ENCODE results near the gene PCDHGC3.
A peak's percentile ranks its signal among the peaks of the same experiment; 100 is the strongest.

Gene PCDHGC3

DNA sequence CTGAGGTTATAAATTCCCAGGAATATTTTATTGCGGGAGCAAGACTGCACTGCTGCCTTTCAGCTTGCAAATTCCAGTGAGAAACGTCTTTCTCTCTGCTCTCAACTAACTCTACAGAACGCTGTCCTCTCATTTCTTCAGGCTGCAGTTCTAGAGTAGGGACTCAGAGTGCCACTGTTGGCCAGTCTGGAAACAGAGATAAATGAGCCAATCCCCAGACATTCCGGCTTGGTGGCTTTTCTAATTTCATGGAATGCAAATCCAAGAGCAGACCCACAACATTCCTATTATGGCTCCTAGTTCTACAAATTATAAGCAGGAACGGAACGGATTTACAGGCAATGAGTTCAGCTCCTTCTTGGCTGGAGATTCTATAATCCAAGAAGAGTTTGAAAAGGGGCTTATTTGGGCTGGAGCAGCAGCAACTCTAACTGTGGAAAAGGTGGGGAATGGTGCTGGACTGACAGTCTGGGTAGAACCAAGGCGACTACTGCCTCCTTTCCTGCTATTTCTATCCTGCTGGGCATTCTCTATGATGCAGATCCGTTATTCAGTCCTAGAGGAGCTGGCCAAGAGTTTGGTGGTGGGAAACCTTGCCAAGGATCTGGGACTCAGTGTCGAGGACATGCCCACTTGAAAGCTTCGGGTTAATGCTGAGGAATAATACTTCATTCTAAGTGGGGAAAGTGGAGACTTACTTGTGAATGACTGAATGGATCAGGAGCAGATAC, 36.2 kb upstream of the PCDHGC3 start:
- TF ChIP-seq CTCF (conservative IDR thresholded peaks at IDR 0.05; ENCODE audit: low read depth, low read length), result no peak
- DNase-seq (ENCODE audit: low read depth), result no peak
- H3K4me3 ChIP-seq (ENCODE audit: low read length), result no peak overlapping the region

DNA sequence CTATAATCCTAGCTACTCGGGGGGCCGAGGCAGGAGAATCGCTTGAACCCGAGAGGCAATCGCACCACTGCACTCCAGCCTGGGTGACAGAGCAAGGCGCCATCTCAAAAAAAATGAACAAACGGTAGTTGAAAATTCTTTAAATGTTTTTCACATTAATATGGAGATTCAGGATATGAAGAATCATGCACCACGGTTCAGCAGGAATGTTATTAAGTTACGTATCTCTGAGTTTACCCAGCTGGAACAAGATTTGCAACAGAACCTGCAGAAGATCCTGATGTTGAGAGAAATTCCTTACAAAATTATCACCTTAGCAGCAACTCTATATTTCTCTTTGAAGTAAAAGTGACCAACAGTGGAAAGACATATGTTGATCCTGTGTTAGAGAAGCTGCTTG, 35.4 kb upstream of the PCDHGC3 start:
- H3K4me3 ChIP-seq (ENCODE audit: low read length), result no peak overlapping the region
- no peak for DNase-seq (ENCODE audit: low read depth)
- no peak for TF ChIP-seq CTCF (conservative IDR thresholded peaks at IDR 0.05; ENCODE audit: low read depth, low read length)

DNA sequence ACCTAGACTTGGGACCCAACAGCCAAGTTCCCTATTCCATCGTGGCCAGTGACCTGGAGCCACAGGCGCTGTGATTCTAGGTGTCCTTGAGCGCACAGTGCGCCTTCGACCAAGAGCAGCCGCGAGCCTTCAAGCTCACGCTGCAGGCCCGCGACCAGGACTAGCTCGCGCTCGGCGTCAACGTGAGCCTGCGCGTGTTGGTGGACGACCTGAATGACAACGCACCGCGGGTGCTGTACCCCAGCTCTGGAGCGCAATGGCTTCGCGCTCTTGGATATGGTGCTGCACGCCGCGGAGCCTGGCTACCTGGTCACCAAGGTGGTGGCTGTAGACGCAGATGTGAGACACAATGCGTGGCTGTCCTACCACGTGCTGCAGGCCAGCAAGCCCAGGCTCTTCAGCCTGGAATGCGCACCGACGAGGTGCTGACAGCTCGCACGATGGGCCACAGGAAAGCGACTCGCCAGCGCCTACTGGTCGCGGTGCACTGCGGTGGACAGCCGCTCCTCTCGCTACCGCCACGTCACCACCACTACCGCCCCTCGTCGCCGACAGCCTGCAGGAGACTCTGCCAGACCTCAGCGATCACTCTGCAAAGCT, 34.1 kb upstream of the PCDHGC3 start:
- H3K4me3 ChIP-seq (ENCODE audit: low read length), result no peak overlapping the region
- no peak for TF ChIP-seq CTCF (conservative IDR thresholded peaks at IDR 0.05; ENCODE audit: low read depth, low read length)
- no peak for DNase-seq (ENCODE audit: low read depth)

- no peak for DNase-seq (ENCODE audit: low read depth)
- TF ChIP-seq CTCF (conservative IDR thresholded peaks at IDR 0.05; ENCODE audit: low read depth, low read length), result no peak
- H3K4me3 ChIP-seq (ENCODE audit: low read length), result no peak overlapping the region
These were observed 10.4 kb upstream of the PCDHGC3 start for GRCh38 chr5:141465351-141465750.

DNA sequence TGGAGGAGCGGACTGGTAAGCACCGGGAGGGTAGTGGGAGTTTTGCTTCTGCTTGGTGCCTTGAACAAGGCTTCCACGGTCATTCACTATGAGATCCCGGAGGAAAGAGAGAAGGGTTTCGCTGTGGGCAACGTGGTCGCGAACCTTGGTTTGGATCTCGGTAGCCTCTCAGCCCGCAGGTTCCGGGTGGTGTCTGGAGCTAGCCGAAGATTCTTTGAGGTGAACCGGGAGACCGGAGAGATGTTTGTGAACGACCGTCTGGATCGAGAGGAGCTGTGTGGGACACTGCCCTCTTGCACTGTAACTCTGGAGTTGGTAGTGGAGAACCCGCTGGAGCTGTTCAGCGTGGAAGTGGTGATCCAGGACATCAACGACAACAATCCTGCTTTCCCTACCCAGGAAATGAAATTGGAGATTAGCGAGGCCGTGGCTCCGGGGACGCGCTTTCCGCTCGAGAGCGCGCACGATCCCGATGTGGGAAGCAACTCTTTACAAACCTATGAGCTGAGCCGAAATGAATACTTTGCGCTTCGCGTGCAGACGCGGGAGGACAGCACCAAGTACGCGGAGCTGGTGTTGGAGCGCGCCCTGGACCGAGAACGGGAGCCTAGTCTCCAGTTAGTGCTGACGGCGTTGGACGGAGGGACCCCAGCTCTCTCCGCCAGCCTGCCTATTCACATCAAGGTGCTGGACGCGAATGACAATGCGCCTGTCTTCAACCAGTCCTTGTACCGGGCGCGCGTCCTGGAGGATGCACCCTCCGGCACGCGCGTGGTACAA, 556 bp downstream of the PCDHGC3 start:
- TF ChIP-seq CTCF (conservative IDR thresholded peaks at IDR 0.05; ENCODE audit: low read depth, low read length), result no peak
- H3K4me3 ChIP-seq (ENCODE audit: low read length), result peak overlapping the region; percentile 74
- DNase-seq (ENCODE audit: low read depth), result peak; percentile 34

DNA sequence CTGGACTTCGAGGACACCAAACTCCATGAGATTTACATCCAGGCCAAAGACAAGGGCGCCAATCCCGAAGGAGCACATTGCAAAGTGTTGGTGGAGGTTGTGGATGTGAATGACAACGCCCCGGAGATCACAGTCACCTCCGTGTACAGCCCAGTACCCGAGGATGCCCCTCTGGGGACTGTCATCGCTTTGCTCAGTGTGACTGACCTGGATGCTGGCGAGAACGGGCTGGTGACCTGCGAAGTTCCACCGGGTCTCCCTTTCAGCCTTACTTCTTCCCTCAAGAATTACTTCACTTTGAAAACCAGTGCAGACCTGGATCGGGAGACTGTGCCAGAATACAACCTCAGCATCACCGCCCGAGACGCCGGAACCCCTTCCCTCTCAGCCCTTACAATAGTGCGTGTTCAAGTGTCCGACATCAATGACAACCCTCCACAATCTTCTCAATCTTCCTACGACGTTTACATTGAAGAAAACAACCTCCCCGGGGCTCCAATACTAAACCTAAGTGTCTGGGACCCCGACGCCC, 1.3 kb downstream of the PCDHGC3 start:
- peak overlapping the region; percentile 74 for H3K4me3 ChIP-seq (ENCODE audit: low read length)
- DNase-seq (ENCODE audit: low read depth), result no peak

More for the DNA sequence above, 1.3 kb downstream of the PCDHGC3 start:
- TF ChIP-seq CTCF (conservative IDR thresholded peaks at IDR 0.05; ENCODE audit: low read depth, low read length), result no peak

Data from retinal pigment epithelial cell (primary cell).